H1 (cell line): Measurements from ENCODE around the gene VCPKMT. TPM values are rescaled to one million over a fixed set of nuclear protein-coding genes. Genes with fewer than 3 reads are reported as not detected.

Source experiments
- CHD1 ChIP-seq: IDR thresholded peaks from 2 replicates; pipeline ENCODE4 v1.6.1; 2012; ENCODE audit warnings: low read depth, low read length, improper control_type of control experiment
- HDAC6 ChIP-seq: IDR thresholded peaks from one replicate; pipeline ENCODE4 v1.7.1; 2012; ENCODE audit warnings: low read depth, mild to moderate bottlenecking, inconsistent platforms, low read length, moderate library complexity
- KDM5A ChIP-seq: fragments of 200-600 bp; IDR thresholded peaks from 2 replicates; pipeline ENCODE4 v1.7.1; 2012; ENCODE audit warnings: mild to moderate bottlenecking, low read length, inconsistent platforms, mixed read lengths
- MAFK ChIP-seq: IDR thresholded peaks from 2 replicates; pipeline ENCODE4 v1.6.1; 2012; ENCODE audit warnings: low read depth, mild to moderate bottlenecking, improper control_type of control experiment, low read length
- RAD21 ChIP-seq, 2 experiments: IDR thresholded peaks in 1 of 2; conservative IDR thresholded peaks in 1 of 2; 2 replicates each; pipeline ENCODE4 v1.6.1; 2011; ENCODE audit warnings: low read depth in 2 of 2, low read length in 2 of 2, improper control_type of control experiment in 1 of 2, inconsistent platforms in 1 of 2, mild to moderate bottlenecking in 1 of 2, moderate library complexity in 1 of 2
- ZNF274 ChIP-seq: IDR thresholded peaks from 2 replicates; pipeline ENCODE4 v1.7.0; 2012; ENCODE audit warnings: low read length, borderline replicate concordance; ENCODE audit errors: extremely low read depth
- polyA plus RNA-seq, 7 experiments: library from polyadenylated mRNA; depleted of rRNA in 3 of 7; stranded (reverse) in 5 of 7; unstranded in 2 of 7; fragments of >200 nt in 5 of 7; fragments of 200-250 nt in 2 of 7; gene quantifications; 1 replicate in 5 of 7; 2 replicates in 1 of 7; 4 replicates in 1 of 7; pipeline versions ENCODE4 v1.2.1 to v1.2.3, GENCODE V29; 2011 to 2013; ENCODE audit warnings: missing spikeins in 2 of 7, mixed read lengths in 2 of 7
- total RNA-seq: library from RNA; stranded (reverse); fragmentation: NEBNext Ultra II Directional; extraction: Animal tissue kit (Norgen Biotek cat#: 25700); gene quantifications from 2 replicates; pipeline ENCODE4 v1.2.1, GENCODE V29; 2021

The VCPKMT gene
- total and polyA plus RNA-seq, 2 of the 8 experiments (the other 6 are each of a cell fraction or from before 2014, with no cell fraction given): 3.8 to 7.1 TPM

- TF ChIP-seq RAD21 (IDR thresholded peaks at IDR 0.05 in 1 of 2, conservative IDR thresholded peaks at IDR 0.05 in 1 of 2; ENCODE audit: low read depth in 2 of 2, low read length in 2 of 2) (no peak), MAFK (no peak), HDAC6 (no peak), KDM5A (no peak), ZNF274 (no peak), CHD1 (no peak)
Observed at GRCh38 chr14:50067723-50068495, 48.5 kb downstream of the VCPKMT start (continued).
